Stimulated activated CD8-positive, alpha-beta memory T cell treated with anti-CD3 and anti-CD28 coated beads, Interleukin-12 subunit alpha, Interleukin-12 subunit beta, amount 100 ng/mL, for 24 hours (primary cell): ENCODE data around the gene CLOCK.
A peak's percentile ranks its signal among the peaks of the same experiment; 100 is the strongest.
"Not testable (repeated sequence)": the region's sequence is repeated elsewhere in the genome, so short reads cannot be mapped to it uniquely, and the experiment has no call there.

ENCODE experiments used
- DNase-seq: peaks from one replicate; pipeline ENCODE4 v3.0.0-alpha.2; 2020; ENCODE audit errors: extremely low read depth

The CLOCK gene

GRCh38 chr4:55546756-55547465 is at the start of gene CLOCK:
TSS of gene CLOCK (minus strand) at chr4:55546909. CDS start at chr4:55482785, 64,124 bp downstream.
- peak; percentile 67 for DNase-seq

- DNase-seq: no peak
Observed at GRCh38 chr4:55592014-55592413, 45.3 kb upstream of the CLOCK start, which contains the start of gene PDCL2. TSS of gene PDCL2 (minus strand) at chr4:55592245. CDS start at chr4:55592109, 136 bp downstream.

- no peak for DNase-seq
Observed at GRCh38 chr4:55588160-55588559, 41.5 kb upstream of the CLOCK start.

GRCh38 chr4:55582773-55583172 is 36.1 kb upstream of the CLOCK start:
- DNase-seq: not testable (repeated sequence)

GRCh38 chr4:55578341-55579010 is 31.8 kb upstream of the CLOCK start:
- no peak for DNase-seq

- DNase-seq: no peak
Observed at GRCh38 chr4:55575513-55575912, 28.8 kb upstream of the CLOCK start.

GRCh38 chr4:55574252-55574651 is 27.5 kb upstream of the CLOCK start:
- DNase-seq: no peak

- DNase-seq: no peak
Observed at GRCh38 chr4:55571806-55572205, 25.1 kb upstream of the CLOCK start.

GRCh38 chr4:55568905-55569504 is 22.3 kb upstream of the CLOCK start:
- no peak for DNase-seq

- no peak for DNase-seq
Observed at GRCh38 chr4:55561889-55562288, 15.2 kb upstream of the CLOCK start.

GRCh38 chr4:55560096-55560495 is 13.4 kb upstream of the CLOCK start:
- no peak for DNase-seq

- no peak for DNase-seq
Observed at GRCh38 chr4:55554453-55555030, 7.8 kb upstream of the CLOCK start.

- DNase-seq: no peak
Observed at GRCh38 chr4:55553441-55554201, 6.9 kb upstream of the CLOCK start.

GRCh38 chr4:55551964-55552363 is 5.3 kb upstream of the CLOCK start:
- not testable (repeated sequence) for DNase-seq

GRCh38 chr4:55549888-55550287 is 3.2 kb upstream of the CLOCK start:
- DNase-seq: no peak

- no peak for DNase-seq
Observed at GRCh38 chr4:55547918-55548317, 1.2 kb upstream of the CLOCK start.

GRCh38 chr4:55547466-55547770 is 709 bp upstream of the CLOCK start:
- no peak for DNase-seq

- no peak for DNase-seq
Observed at GRCh38 chr4:55546506-55546755, 278 bp downstream of the CLOCK start.

- peak; percentile 28 for DNase-seq
Observed at GRCh38 chr4:55545641-55546505, 836 bp downstream of the CLOCK start.

- DNase-seq: no peak
Observed at GRCh38 chr4:55545151-55545550, 1.6 kb downstream of the CLOCK start.

- DNase-seq: no peak
Observed at GRCh38 chr4:55543858-55544257, 2.9 kb downstream of the CLOCK start.
